Muscle of back (tissue), 11 donors: ENCODE data around the gene KRT84. TPM values are rescaled to one million over a fixed set of nuclear protein-coding genes. Genes with fewer than 3 reads are reported as not detected.

Experiments used
- DNase-seq, 3 donors: peaks; one replicate each; pipeline versions ENCODE4 v3.0.0 to v3.0.0-alpha.2; 2013
- polyA plus RNA-seq, 10 donors: library from polyadenylated mRNA; unstranded; fragments of 120-200 nt; gene quantifications; one replicate each; pipeline ENCODE4 v1.2.1, GENCODE V29; 2013; ENCODE audit not compliant: insufficient read length in 10 of 10

KRT84 gene
- polyA plus RNA-seq, 10 donors, result not detected

- DNase-seq, result no peak
Observed at GRCh38 chr12:52362118-52362726, 23.2 kb downstream of the KRT84 start.

DNA sequence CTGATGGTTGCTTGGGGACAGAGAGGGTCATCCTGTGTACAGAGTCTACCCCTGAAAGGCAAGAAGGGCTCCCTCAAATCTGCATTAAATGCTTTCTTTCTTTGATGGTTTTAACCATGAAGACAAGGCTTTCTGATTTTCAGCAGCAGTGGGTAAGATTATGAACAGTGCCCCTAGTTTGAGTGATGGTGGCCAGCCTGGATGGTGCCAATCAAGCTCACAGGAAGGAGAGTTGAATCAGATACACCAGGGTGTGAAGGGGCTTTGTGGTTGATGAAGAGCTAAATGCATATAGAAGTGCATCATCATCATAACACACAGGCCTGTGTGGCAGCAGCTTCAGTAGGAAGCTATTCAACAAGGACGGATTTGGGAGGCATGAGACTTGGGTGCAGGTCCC lies 23.9 kb downstream of the KRT84 start:
- no peak for DNase-seq

GRCh38 chr12:52360663-52361271 lies 24.7 kb downstream of the KRT84 start:
- peak in 2 of 3 donors; percentile 33 to 45 for DNase-seq

DNA sequence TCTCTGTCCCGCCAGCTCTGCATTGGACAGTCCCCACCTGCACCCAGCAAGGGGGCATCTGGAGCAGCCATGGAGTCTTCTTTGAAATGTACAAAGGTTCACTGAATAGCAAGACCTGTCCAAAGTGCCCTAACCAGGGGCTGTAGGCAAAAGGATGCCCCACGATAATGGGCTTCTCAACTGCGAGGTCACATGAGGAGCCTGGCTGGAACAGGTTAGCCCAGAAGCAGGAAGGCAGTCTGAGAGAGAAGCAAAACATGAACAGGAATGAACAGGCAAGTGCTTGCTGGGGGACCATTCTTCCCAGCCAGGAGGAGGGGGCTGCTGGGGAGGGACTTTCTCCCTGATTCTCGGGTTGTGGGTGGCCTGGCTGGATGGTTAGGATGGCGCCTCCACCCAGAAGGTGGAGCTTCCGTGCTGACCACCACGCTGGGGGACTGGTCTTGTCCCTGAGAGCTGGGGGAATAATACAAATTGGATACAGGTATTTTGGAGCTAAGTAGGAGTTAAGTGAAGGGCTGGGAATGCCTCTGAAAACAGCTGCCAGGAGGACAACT lies 25.3 kb downstream of the KRT84 start:
- no peak for DNase-seq

DNA sequence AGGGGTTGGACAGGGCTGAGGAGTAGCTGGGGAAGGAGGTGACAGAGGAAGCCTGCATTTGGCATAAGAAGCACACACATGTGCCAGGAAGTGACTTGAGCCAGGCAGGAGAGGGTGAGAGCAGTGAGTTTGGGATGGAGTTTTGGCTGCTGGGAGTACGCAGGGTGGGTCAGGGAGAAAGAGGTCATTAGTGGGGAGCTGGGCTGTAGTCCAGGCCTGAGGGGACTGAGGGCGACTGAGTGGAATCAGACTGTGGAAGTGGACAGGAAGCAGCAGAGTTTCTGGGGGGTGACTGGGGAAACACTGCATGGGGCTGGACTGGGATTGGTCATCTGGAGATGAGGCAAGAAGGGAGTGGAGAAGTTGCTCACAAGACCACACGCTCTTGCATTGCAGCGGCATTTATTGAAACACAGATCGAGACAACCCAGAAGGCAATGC lies 25.8 kb downstream of the KRT84 start:
- peak in 1 of 3 donors; percentile 26 for DNase-seq

DNA sequence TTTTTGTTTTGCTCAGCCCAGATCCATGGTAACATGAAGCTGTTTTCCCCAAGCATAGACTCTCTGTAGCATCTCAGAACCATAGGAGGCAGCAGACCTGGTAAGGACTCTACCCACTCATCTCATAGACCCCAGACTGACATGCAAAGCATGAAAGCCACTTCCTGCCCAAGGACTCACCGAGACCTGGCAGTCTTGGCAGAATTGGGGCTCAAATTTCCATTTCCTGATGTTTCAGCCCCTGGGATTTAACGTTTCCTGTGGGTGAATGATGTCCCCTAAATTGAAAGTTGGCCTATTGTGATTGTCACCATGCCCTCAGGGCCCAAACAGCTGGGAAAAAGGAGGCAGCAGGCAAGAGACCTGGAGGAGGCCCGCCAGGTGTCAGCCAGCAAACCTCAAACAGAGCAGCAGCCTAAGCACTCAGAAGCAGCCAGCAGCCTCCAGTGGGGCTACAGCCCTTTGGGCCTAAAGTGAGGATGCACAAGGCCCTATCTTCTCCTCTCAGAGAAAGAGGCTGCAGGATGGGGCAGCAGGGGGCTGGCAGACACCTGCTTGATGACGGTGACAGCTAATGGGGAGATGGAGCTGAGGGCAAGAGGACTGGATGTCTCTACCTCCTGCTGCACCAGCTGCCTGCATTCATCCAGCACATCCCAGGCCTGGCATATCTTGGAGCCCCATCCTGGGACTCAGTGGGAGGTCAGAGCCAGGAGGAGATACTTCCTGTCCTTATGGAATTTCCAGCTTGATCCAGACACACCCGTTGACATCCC lies 26.7 kb downstream of the KRT84 start:
- no peak for DNase-seq

DNA sequence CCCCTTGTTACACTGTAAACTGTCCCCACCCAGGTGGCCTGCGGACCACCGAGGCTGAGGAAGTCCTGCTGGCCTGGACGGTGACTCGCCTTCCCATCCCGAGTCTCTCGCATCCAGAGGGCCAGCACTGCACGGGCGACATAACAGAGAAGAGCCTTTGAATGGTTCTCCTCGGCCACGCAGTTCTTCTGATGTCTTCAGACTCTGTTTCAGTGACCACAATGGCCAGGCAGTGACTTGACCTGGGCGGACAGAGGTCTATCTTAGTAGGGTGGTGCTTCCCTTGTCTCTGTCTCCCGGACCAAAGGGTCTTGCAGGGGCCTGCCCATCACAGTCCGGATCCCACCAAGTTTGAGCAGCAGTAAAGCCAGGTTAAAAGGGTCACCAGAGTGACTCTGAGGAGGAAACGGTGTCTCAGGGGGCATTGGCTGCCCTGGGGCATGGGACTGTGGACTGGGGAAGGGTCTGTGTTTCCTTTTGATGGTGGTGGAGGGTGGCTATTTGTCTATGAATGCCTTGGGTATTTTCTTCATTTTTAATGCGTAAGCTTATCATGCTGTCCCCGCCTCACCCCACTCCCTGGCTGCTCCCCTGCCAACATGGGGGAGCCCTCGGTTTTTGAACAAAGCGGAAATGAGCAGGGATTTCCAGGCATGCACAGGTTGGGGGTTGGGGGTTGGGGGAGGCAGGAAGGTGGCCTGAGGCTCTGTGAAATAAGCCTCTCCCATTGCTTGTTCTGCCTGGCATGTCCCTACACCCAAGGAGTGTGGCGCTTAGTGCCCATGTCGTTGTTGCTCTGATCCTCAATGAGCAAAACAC lies 28.5 kb downstream of the KRT84 start:
- no peak for DNase-seq

DNA sequence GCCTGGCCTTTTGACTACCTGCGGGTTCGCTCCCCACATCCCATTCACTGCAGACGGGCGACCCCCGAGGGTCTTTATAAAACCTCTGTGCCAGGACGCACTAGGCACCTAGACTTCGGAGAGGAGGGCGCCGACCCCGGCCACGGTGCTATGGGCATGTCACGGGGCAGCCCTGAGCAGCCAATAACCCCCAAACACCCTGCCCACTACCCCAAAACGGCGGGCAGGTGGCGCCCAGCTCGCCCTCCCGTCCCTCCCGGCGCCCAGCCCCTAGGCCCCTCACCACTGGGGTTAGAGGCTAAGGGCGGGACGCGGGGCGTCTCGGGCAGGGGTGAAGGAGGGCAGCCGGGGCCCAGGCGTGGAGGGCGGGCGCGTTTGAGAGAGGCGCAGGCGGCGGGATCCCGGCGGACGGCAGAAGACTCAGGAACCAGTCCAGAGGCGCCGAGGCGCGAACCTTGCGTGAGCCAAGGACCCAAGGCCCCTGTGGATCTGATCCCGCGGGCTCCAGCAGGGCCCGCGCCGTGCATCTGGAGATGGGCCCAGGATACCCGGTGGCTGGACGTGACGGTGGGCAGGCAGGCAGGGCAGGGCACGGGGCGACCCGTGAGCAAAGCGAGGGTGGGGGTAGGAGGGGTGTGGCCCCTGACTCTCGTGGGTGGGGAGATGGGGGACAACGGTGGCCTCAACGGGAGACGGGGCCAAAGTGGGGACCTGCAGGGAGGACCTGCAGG lies 29.3 kb downstream of the KRT84 start:
- no peak for DNase-seq

GRCh38 chr12:52355176-52355575 lies 30.3 kb downstream of the KRT84 start:
- DNase-seq, result no peak

- DNase-seq, result peak in 1 of 3 donors; percentile 49
Observed at GRCh38 chr12:52354200-52354599, 31.3 kb downstream of the KRT84 start.

DNA sequence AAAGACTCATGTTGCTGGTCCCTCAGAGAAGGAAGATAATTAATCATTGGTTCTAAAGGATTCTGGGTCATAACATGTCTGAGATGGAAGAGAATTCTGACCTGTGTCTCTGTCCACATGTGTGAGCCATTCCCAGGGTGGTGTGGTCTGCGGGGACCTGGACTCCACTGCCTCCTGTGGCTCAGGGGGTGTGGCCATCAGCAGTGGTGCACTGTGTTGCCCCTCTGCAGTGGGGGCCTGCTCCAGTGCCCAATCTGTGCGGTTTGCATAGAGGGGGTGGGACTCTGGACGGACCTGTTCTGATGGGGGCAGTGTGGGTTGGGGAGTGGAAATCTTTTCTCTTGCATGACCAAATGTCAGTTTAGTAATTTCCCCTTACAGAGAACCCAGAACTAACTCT lies 31.7 kb downstream of the KRT84 start:
- DNase-seq, result no peak

DNA sequence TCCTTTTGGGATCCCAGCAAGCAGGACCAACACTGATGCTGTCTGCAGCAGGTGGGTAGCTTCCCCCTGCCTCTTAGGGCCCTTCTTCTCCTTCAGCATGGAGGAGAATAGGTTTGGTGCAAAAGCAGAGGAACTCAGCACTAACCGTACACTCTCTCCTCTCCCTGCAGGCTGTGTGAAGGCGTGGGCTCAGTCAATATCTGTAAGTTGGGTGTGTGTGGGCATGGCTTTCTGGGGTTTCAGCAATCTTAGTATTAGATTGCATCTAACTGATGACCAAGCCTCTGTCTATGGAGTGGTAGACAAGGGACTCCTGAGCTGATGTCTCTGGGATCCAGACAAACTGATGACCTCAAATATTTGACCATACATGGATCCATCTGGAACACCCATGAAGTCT lies 32.5 kb downstream of the KRT84 start:
- DNase-seq, result no peak

GRCh38 chr12:52351196-52352059 lies 34.0 kb downstream of the KRT84 start:
- DNase-seq, result peak in 1 of 3 donors; percentile 37

DNA sequence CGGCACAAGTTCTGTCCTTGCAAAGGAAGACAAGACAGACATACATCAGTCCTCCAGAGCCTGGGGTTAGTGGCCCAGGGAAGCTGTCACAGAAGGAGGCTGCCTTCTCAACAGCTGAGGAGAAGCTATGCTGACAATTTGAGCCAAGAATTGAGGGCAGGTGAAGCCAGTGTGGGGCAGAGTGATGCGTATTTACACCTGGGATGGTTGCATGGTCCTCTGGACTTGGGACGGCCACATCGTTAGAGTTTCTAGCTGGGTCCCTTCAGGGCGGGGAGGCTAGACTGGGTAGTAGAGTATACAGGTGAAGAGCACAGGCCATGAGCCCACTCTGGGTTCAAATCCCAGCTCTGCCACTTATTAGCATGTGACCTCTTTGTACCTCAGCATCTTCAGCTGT lies 34.7 kb downstream of the KRT84 start:
- DNase-seq, result no peak

DNA sequence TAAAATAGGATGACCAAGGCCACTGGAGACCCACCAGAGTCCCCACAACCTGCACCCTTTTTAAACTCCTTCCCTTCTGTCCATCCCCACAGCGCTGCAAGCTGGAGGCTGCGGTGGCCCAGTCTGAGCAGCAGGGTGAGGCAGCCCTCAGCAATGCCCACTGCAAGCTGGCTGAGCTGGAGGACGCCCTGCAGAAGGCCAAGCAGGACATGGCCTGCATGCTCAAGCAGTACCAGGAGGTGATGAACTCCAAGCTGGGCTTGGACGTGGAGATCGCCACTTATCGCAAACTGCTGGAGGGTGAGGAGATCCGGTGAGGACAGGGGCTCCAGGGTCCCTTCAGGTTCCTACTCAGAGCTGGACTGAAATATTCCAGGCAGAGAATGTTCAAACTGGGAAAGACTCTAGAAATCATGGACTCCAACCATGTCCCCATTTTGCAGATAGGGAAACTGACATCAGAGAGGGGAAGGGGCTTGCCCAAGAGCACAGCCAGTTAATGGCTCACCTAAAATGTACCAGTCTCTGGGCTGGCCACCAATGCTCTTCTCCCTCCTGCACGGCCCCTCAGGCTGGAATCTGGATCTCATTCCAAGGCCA lies 35.3 kb downstream of the KRT84 start:
- DNase-seq, result no peak

- no peak for DNase-seq
Observed at GRCh38 chr12:52349196-52349595, 36.3 kb downstream of the KRT84 start.

GRCh38 chr12:52347551-52348510 lies 37.6 kb downstream of the KRT84 start:
- peak in 1 of 3 donors; percentile 28 for DNase-seq

DNA sequence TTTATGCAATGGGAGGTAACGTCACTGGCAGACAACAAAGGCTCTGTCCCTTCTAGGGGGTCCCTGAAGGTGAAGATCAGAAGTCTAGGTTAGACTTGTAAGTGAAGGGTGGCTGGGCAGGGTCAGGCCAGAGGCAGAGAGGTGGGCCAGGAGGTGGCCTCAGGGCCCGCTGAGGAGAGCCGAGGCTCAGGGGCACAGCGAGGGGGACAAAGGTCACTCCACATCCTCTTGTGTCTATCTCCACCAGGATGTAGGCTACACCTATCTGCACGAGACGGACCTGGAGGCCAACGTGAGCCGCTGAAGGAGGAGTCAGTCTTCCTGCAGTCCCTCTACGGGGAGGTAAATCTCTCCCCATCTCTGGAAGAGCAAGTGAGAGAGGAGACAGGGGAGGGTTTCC lies 38.4 kb downstream of the KRT84 start:
- no peak for DNase-seq
